GM19240 (cell line): ENCODE data around the gene TTC13.

Source experiments
- DNase-seq: peaks from one replicate; pipeline ENCODE4 v3.0.0; 2011; ENCODE audit warnings: low spot score; ENCODE audit not compliant: insufficient read length

The TTC13 gene

DNA sequence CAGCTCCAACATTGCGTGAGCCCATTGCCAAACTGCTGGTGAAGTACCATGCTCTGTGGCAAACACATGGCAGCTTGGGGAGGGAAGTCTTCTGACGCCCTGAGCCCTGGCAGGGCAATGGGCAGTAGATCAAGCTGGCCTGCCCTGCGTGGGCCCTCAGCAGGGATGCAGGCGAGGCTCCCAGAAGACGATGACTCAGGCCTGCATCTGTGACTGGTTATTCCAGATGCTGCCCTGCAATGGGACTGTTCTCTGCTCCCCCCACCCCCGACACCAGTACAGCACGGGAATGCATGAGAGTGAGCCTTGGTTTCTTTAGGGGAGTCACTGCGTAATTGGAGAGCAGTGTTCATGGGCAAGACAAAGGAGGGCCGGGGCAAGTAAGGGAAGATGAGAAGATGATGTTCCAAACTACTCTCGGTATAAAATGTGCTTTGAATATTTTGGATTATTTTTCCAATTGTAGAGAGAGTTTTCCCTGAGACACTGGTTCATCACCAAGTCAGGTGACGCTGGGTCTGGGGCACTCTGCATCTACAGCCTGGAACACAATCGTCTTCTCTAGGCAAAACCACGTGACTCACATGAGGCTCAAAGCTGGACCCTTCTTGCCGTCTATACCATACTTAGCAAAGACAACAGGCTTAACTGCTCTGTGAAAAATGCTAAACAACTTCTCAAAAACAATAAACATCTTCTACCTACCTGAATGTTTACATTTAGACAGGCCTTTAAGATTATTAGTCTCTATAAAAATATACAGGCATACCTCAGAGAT, 101.3 kb downstream of the TTC13 start:
- no peak for DNase-seq

DNA sequence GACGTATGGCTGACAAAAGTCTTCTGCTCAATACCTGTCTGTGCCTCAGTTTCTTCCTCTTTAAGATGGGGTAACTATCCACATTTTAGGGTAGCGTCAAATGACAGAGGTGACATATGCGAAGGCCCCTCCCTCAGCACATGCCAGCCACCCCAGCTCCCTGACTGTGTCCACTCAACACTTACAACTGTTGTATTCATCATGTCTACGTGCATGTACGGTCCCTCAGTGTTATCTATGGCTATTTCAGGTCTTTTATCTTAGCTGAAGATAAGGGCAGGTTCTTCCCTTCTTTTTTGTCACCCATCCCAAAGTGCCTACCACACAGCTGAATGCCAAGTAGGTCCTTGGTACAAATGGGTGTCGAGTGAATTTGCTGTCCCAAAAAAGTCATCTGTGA, 102.0 kb downstream of the TTC13 start:
- no peak for DNase-seq

DNA sequence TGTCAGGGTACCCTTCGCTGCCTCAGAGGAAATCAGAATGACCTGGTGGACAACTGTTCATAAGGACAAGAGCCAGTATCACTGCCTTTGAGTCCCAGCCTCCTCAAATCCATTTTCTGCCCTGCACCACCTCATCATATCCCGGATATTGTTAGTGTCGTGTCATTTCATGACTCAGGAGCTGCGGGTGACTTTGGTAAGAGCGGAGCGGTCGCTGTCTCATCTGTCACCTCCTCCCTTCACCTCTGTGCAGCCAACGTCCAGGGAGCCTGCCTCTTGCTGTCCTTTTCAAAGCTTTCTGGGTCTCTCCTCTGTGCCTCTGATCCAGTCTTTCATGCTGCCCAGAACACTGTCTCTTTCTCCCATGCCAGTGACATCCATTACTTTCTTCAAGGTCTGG, 103.3 kb downstream of the TTC13 start:
- no peak for DNase-seq

DNA sequence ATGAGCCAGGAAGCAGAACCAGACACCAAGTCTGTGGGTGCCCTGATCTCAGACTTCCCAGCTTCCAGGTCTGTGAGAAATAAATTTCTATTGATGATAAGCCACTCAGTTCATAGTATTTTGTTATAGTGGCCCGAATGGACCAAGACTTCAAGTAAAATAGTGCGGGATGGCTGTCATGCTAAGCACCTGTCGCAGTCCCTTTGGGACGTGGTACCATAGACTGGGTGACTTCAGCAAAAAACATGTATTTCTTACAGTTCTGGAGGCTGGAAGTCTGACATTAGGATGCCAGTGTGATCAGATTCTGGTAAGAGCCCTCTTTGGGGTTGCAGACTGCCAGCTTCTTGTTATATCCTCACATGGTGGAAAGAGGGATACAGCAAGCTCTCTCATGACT, 107.7 kb downstream of the TTC13 start:
- DNase-seq, result no peak

DNA sequence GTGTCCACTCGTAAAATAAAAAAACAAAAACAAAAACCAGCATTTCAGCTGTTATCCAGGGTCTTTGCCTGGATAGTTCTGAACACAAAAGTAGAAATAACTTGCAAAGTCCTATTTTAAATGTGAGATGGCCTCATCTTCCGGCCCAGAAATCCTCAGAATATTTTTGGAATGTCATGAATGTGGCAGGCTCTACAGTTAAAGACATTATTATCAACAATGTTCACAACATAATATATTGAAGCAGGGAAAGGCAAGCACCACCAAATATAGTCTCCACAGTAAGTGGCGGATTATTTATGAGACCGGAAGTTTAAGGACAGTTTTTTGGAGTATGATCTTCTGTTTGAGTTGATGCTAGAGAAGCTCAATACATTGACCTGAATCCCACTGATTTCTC, 109.2 kb downstream of the TTC13 start:
- DNase-seq, result no peak

DNA sequence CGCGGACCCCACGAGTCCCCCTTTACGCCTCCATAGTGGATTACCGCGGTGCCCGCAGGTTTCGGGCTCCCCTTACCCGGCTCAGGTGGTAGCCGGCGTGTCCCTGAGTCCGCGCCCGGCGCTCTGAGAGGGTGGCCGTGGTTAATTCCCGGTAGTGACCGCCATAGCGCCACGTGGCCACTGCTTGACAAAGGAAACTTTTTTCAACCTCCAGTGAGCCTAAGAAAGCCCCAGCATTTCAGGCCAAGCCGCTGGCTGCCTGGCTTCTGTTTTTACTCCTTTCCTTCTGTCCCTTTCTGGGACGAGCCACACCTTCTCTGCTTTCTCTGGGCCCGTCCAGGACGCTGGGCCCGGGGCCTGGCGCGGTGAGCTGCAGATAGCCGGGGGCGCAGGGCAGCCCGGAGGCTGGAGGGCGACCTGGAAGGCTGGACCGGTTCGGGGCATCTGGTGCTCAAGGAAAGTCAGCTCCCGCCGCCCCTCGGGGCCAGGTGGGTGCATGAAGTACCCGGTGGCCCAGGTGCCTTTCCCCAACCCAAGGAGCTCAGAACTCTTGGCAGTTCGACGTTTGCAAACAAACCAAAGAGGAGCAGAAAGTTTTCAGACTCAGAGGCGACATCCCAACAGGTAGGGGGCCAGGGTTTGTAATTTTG, 109.8 kb downstream of the TTC13 start:
- DNase-seq, result no peak

DNA sequence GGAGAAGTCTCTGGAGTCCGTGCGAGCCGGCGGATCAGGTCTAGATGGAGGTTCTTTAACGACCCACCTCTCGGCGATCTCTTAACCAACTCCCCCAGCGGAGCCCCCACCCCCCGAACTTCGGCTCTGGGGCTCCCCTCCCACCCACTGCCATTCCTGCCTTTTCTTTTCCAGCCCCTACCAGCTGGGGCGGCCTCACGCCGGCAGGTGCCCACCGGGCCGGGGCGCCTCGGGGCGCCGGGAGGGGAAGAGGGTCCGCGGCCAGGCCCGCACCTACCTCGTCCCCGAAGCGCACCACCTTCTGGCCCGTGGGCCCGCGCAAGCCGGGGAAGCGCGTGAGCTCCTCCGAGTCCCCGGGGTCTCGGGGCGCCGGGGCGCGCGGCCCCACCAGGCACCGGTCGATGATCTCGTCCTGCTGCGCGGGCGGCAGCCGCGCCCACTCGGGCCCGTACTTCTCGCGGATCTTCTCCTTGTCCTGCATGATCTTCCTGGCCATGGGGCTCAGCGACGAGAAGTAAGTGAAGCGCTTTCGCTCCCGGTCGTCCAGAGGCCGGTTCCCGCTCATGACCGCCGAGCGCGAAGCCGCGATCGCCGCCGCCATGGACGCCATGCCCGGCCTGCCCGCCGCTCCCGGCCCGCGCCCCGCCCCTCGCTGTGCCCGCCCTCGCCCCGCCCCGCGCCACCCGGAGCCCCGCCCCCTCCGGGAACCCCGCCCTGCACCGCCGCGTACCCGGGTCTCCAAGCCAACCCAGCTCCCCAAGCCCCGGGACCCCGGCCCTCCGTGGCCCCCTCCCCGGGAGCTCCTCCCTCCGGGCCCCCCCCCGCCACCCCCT, 110.5 kb downstream of the TTC13 start, which contains the start of gene C1orf198:
Gene C1orf198 (minus strand): TSS at position 619 of the 833 bp plus-strand sequence. CDS start 9 bp downstream, at position 610.
- DNase-seq, result peak; percentile 66

DNA sequence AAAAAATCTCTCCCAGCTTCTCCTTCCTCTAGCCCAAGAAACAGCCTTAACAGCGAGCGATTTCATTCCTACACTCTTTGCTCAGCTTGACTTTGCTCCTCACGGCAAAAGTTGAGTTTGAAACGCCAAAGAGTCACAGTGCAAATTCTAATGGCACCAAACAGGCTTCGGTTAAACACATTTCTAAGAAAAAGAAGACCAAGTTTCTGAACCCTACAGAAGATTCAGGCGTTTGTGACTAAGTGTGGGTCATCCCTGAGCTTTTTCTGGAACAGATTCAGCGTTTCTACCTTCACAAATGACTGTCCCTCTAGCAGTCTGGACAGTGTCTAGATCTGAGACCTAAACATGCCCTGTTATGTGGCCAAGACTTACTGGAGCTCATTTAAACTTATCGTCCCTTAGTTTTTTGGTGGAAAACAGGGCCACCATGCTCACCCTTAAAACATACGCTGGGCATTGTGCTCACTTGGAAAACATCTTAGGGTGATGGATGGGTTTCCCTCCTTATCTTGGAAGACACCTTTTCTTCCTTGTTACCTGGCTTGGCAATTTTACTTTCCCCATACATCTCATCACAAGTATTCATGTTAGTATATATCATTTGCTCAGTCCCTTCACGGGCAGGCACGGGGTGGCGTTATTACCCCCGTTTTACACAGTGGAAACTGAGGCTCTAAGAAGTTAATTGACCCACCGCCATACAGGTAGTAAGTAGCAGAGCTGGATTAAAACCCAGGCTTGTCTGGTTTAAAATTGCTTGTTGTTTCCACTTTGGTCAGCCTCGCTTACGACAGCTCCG, 111.4 kb downstream of the TTC13 start:
- DNase-seq, result no peak

DNA sequence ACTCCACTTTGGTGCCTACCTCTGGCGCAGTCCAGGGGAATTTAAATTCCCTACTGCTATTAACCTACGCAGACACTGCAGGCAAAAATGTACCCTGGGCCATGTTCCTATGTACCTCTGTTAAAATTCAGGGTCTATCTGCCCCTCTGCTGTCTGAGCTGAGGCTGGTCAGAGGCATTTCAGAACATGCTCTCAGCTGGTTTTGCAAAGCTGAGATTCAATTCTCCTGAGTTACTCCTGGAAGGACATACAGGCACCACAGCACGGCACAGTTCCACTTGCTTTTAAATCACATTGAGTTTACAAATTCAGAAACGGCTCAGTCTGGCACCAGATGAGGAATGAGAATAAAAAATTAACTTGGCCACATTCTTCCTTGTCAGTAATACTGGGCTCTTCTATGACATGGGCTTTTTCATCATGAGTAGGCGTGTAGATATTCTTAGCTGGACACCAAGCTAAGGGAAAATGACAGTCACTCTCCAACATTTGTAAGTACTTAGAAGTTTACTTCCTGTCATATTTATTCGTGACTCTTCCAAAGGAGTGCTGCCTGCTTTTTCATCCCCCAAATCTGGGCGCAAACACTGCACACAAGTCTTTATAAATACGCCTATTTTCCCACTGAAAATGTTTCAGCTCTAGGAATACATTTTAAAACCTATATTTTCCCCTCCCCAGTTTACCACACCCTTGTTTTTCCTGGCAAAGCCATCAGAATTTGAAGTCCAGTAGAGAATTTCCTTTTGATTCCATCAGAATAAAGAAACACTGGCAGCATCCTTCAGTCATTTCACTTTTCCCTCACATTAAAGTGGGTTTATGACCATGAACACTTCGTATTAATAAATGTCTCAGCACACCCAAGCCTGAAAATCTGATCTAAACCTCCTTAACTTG, 112.2 kb downstream of the TTC13 start:
- no peak for DNase-seq

DNA sequence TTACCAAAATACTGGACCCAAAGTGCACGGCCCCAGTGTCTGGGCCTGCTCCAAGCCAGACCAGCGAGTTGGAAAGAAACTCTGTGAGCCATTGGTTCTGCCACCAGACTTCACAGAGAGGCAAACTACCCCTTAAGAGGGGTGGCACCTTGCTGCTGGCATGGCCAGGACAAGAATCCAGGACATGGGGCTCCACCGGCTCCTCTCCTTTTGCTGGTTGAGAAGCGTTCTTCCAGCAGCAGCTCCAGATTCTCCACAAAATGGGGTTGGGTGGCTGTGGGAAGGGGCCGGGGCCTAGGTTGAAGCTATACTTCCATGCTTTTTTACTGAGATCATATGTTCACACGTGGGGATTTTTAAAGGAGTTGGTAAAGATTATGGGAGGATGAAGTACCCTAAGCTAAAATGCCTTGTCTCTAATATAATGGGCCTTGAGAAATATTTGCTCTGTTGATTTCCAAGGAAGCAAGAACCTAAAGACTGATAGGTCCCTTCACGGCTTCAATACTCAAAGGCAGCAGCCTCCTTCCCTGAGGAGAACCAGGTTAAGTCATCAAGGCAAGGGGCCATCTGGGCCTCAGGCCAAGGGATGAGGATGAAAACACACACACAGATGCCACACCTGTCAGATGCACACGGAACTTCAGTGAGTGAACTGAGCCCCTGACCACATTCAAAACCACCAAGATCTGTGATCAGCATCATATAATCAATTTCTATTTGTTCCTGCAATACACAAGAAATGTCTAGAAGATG, 113.4 kb downstream of the TTC13 start:
- DNase-seq, result no peak

DNA sequence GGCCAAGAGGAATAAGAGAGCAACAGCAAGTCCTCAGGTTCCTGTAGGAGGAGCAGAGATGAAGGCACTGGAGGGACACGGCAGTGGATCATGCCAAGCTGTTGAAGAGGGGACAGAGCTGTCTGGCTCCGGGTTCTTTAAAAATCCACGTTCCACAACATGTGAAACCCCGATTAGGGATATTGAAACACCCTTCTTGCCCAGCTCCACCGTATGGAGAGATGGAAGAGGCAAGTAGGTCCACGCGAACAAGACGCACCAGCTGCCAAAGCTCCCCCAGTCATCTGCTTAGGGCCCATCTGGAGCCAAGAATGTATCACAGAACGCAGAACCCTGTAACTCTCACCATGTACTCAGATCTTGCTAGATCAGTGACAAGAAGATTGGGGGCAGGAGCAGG, 114.2 kb downstream of the TTC13 start:
- DNase-seq, result no peak

DNA sequence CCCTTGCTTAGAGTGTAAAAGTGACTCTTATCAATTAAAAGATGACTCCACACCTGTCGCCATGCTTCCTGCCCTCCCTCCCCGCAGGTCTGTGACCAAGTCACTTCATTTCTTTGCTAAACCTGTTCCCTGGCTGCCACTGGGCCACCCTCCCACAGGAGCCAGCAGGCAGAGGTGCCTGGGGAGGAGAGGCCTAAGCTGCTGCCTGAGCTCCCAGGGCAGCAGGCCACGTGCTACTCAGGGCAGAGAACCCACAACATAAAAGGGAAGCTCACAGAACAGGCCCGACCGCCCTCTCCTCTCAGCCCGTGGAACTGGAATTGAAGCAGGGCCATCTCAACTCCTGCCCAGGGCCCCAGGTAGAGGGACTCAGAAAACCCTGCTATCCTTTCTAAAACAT, 115.2 kb downstream of the TTC13 start:
- no peak for DNase-seq

DNA sequence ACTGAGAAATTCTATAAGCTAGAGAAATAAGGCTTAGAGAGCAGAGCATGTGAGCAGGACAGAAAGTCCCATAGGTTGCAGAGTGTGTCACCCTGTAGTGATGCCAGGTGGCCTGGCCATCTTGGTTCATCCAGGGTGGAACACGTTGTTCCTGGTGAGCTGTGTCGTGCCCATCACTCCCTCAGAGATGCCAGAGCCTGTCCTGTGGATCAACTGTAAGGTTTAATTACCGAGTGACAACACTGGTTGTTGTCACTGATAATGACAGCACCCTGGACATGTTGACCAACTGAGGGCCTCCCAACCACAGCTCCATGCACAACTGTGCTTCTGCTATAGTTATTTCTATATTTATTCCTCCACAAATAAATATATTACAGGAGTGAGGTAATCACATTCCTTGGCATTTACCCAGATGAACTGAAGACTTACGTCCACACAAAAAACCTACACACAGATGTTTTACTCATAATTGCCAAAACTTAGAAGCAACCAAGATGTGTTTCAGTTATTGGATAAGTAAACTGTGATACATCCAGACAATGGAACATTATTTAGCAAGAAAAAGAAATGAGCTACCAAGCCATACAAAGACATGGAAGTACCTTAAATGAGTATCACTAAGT, 116.6 kb downstream of the TTC13 start:
- DNase-seq, result no peak

DNA sequence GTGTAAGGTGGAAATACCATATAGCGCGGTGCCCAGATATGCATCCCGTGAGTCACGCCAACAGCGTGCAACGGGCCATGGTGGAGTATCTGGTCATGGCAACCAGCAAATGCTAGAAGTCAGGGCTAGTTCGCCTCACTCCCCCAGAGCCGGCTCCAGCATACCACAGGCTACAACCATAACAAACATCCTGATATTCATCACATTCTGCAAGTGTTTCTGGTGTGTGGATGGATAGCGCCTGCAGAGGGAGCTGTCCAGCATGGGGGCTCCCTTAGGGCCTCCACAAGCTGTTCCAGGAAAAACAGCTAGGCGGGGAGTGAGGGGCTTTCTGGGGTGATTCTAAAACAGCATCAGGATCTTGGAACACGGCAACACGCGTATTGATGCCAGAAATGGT, 117.2 kb downstream of the TTC13 start:
- no peak for DNase-seq

DNA sequence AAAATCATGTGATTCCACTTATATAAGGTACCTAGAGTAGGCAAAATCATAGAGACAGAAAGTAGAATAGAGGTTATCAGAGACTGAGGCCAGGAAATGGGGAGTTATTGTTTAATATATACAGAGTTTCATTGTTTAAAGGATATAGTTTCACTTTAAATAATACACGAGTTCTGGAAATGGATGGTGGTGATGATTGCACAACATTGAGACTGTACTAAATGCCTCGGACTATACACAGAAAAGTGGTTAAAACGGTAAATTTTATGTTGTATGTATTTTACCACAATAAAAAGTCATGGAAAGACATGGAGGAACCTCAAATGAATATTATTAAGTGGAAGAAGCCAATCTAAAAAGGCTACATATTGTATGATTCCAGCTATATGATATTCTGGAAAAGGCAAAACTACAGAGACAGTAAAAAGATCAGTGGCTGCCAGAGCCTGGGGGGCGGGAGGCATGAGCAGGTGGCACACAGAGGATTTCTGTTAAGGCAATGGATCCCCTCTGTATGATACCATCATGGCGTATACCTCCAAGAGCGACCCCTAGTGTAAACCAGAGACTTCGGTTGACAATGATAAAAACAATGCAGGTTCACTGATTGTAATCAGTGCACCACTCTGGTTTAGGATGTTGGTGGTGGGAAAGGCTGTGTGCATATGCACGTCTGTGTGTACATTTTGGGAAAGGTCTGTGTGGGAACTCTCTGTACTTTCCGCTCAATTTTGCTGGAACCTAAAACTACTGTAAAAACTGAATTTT, 117.9 kb downstream of the TTC13 start:
- no peak for DNase-seq

DNA sequence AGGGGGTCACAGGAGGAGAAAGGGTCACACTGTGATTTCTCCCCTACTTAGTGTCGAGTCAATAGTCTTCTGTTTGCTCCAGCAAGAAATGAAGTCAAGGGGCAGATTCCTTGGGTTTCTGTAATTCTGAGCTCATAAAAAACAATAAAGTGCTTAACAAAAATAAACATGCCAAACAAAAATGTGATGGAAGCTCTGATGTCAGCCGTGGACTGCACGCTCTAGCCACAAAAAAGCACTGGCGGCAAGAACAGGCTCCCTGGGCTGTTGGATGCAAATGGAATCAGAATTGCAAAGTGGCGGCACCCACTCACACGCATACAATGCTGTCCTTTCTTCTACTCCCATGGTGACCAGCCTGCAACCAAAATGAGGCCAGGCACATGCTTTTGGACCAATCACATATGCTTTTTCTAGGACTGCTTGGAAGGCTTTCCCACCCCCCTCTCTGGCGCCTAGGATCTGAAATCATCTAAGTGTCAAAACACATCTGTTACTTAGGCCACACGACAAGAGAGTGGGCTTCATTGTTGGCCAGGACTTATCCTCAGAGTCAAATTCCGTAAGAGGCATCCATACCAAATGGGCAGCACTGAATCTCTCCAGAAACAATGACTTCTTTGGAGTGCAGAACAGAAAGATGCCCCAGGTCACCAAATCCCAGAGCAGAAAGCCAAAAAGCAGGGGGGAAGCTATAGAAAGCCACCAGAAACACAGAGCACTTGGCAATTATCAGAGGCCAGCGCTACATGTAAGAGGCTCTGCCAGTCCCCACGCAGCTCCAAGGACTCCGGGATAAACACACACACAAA, 119.5 kb downstream of the TTC13 start:
- DNase-seq, result no peak

DNA sequence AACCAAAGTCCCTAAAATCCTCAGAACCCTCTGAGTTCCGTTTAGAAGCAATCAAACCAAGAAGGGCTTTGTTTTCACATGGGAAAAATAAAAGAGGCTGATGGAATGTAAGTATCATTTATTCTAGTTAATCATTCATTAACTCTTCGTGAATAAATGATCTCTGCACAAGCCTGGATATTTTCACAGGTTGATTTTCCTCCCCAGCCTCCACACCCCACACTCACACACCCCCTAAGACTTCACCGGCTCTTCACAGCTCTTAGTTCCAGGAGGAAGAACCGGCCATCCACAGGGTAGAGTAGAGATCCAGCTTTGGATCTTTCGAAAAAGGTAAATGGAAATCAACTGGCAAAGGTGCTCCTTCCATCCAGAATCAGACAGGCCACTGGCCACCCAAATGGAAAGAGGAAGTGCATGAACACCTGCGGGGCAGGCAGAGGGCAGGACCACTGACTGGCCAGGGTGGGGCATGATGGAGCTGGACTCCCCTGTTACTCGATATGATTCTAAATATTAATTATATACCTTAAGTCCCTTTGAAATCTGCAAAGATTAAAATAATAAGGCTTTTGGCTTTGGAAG, 120.3 kb downstream of the TTC13 start:
- DNase-seq, result no peak
